CD4-positive, alpha-beta T cell treated with Interleukin-15 for 4 hours (primary cell): ENCODE measurements around the gene LARP1.
"Not testable (repeated sequence)": the region's sequence is repeated elsewhere in the genome, so short reads cannot be mapped to it uniquely, and the experiment has no call there.

Experiments
- DNase-seq: peaks from one replicate; pipeline ENCODE4 v3.0.0-alpha.2; 2020; ENCODE audit warnings: low spot score

The LARP1 gene

DNA sequence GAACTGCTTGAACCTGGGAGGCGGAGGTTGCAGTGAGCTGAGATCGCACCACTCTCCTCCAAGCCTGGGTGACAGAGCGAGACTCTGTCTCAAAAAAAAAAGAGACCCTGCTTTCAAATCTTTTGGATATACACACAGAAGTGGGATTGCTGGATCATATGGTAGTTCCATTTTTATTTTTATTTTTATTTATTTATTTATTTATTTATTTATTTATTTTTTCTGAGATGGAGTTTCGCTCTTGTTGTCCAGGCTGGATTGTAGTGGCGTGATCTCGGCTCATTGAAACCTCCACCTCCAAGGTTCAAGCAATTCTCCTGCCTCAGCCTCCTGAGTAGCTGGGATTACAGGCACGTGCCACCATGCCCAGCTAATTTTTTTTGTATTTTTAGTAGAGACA, 19.8 kb upstream of the LARP1 start:
- not testable (repeated sequence) for DNase-seq

- not testable (repeated sequence) for DNase-seq
Observed at GRCh38 chr5:154736372-154736771, 18.8 kb upstream of the LARP1 start.

DNA sequence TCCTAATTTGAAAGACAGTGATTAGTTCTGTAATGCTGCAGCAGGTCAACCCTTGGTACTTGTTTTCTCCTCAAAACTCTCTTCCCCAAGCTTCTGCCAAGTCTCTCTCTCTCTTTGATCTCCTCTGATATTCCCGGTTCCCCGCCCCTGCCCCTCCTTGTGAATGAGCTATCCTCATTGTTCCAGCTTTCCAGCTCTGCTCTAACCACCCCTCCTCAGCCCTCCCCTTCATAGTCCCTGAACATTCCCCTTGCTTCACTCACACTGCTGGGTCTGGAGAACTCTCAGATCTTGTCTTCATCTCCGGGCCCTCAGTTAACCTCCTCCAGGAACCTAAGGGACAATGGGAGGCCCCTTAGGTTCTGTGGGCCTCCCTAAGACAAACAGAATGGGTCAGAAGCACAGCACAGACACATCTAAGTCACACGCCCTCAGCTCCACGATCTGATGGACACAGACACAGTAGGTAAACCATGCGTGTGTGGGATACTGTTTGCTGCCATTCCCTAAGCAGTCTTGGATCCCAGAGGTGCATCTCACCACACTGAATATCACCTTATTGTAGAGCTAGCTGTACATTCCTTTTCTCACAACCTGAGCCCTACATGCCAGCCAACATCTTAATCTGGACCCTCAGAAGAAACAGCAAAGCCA, 17.4 kb upstream of the LARP1 start:
- no peak for DNase-seq

- DNase-seq: no peak
Observed at GRCh38 chr5:154740483-154740882, 14.7 kb upstream of the LARP1 start.

DNA sequence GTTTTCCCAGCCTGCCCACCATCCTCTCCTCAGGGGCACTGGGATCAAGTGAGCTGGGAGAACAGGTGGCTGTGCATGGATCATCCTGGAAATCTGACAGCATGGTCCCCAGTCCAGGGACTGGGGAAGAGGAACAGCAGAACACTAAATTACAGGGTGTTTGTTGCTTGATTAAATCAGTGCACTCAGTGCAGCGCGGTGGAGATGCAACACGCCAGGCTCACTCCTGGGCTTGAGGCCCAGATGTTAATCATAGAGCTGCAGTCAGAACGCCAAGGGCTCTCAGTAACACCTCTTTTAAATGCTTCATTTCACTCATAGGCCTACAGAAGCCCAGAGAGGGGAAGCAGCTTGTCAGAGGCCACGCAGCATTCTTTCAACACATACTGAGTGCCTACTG, 14.2 kb upstream of the LARP1 start:
- no peak for DNase-seq

DNA sequence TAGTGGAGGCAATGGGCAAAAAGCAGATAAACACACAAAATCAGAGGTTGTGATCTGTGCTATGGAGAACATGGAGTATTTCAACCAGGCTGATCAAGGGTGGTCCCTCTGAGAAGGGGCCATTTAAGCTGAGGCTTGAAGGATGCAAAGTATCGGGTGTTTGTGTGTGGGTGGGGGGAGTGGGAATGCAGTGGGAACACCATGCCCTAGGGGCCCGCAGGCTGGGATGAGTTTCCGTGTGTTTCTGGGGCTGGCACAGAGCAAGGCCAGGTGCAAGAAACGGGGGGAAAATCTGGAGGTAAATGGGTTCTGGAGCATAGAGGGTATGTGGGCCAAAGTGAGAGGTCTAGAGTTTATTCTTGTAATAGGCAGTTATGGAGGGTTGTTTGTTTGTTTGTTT, 13.8 kb upstream of the LARP1 start:
- no peak for DNase-seq

DNA sequence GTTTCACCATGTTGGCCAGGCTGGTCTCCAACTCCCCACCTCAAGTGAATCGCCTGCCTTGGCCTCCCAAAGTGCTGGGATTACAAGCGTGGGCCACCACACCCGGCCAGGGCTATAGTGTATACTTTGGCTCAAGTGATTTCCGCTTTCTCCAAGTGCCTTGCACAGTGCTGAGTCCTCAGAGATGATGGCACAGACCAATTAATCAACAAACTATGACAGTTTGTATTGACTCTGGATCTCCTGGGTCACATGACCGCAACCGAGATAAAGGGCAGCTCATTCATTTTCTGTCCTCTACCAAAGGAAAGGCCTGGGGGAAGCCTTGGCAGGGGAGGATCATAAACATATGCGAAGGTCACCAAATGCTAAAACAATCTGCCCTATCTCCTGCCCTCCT, 11.4 kb upstream of the LARP1 start:
- no peak for DNase-seq

DNA sequence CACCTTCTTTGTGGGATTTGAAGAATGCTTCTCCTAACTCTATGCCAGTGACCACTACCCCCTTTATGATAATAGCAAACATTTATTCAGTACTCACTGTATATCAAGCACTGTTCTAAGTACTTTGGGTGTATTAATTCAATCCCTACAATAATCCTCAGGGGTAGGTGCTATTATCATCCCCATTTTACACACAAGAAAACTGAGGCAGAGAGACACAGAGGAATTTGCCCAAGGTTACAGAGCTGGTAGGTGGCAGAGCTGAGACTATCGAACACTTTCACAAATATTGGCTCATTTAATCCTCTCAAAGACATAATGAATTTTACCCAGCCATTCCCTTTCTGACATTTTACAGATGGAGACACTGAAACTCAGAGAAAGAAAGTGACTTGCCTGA, 9.8 kb upstream of the LARP1 start:
- no peak for DNase-seq

DNA sequence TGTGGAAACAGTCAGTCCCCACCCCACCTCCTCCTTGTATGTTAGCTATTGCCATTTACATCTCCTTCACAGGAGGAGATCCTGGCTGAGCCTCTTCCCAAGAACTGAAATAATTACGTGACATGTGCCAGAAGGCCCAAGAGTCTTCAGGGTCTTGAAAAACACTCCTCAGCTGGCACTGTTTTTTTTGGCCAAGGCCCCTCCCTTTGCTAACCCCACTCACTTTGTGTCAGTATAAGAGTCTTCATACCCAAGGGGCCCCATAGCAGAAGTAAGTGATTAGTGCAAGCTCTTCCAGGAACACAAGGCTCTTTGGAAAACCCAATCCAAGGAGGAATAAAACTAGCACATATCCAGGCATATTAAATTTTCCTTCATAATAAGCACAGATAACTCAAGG, 5.7 kb upstream of the LARP1 start:
- DNase-seq: no peak

- DNase-seq: not testable (repeated sequence)
Observed at GRCh38 chr5:154750641-154751040, 4.5 kb upstream of the LARP1 start.

- no peak for DNase-seq
Observed at GRCh38 chr5:154751854-154752253, 3.3 kb upstream of the LARP1 start.

- DNase-seq: no peak
Observed at GRCh38 chr5:154753792-154754191, 1.4 kb upstream of the LARP1 start.

- DNase-seq: peak; percentile 99
Observed at GRCh38 chr5:154754460-154755360, 467 bp upstream of the LARP1 start.

GRCh38 chr5:154756009-154756867, 1.1 kb downstream of the LARP1 start:
- peak; percentile 14 for DNase-seq

GRCh38 chr5:154756868-154757813, 2.0 kb downstream of the LARP1 start:
- DNase-seq: peak; percentile 30

GRCh38 chr5:154757814-154758406, 2.7 kb downstream of the LARP1 start:
- peak; percentile 42 for DNase-seq

GRCh38 chr5:154758493-154758892, 3.3 kb downstream of the LARP1 start:
- DNase-seq: no peak

- no peak for DNase-seq
Observed at GRCh38 chr5:154758977-154759376, 3.8 kb downstream of the LARP1 start.

DNA sequence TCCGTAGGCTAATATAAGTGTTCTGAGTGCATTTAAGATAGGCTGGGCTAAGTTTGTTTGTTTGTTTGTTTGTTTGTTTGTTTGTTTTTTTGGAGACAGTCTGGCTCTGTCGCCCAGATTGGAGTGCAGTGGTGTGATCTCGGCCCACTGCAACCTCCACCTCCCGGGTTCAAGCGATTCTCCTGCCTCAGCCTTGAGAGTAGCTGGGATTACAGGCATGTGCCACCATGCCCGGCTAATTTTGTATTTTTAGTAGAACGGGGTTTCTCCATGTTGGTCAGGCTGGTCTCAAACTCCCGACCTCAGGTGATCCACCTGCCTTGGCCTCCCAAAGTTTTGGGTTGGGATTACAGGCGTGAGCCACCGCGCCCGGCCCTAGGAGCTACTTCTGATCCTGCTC, 4.7 kb downstream of the LARP1 start:
- DNase-seq: not testable (repeated sequence)

DNA sequence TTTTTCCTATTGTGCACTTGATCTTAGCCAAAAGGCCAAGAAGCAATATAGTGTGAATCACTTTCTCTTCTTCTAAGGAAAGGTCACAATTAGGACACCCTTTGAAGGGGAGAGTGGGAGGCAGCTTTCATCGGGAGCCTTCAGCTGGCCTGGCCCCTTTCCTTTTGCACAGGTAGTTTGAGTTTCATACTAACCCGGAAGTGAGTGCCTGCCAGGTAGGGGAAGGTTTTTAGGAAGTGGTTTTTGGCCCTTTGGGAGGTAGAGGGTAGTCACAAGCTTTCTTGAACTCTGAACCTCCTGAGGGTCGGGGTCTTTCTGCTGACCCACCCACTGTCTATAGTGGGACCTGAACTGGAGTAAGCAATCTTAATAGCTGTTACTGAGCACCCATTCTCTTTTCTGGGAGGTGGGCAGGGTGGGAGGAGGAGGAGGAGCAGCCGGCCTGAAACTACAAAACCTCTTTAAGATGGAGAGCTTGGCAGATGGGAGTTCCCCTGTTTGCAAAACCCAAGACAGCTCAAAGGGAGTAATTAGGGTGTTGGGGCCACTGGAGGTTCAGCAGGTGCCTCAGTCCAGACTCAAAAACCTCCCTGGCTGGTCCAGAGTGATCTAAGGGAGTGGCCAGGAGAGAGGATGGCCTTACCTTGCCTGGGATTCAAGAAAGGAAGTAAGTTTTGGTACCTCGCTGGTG, 6.0 kb downstream of the LARP1 start:
- DNase-seq: peak; percentile 29
